GM12864 (cell line): ENCODE measurements around the gene RNF111.

Source experiments
- DNase-seq: peaks from one replicate; pipeline ENCODE4 v3.0.0-alpha.2; 2011; ENCODE audit warnings: low read depth
- H3K4me3 ChIP-seq: 2 replicates; pipeline ENCODE4 v1.5.1; 2011; ENCODE audit warnings: mild to moderate bottlenecking, low read depth, low read length, control low read depth
- CTCF ChIP-seq: IDR thresholded peaks from 2 replicates; pipeline ENCODE4 v1.5.1; 2011; ENCODE audit warnings: low read depth, mild to moderate bottlenecking, moderate library complexity, low read length, control low read depth, inconsistent platforms; ENCODE audit errors: missing control alignments

Gene RNF111

GRCh38 chr15:59104912-59105732 is 117.7 kb downstream of the RNF111 start, which contains the start of gene CCNB2:
TSS of gene CCNB2 (plus strand) at chr15:59105146. CDS start at chr15:59105269, 123 bp downstream.
- peak; percentile 94 for DNase-seq
- no peak for TF ChIP-seq CTCF
- peak within 1 kb of the TSS; percentile 93 for H3K4me3 ChIP-seq

- no peak for DNase-seq
- no peak for TF ChIP-seq CTCF
- peak overlapping the region; percentile 93 for H3K4me3 ChIP-seq
Observed at GRCh38 chr15:59105854-59106253, 118.4 kb downstream of the RNF111 start.

GRCh38 chr15:59111251-59111650 is 123.8 kb downstream of the RNF111 start:
- no peak overlapping the region for H3K4me3 ChIP-seq
- no peak for TF ChIP-seq CTCF
- no peak for DNase-seq

GRCh38 chr15:59115047-59115446 is 127.6 kb downstream of the RNF111 start:
- TF ChIP-seq CTCF, result no peak
- no peak for DNase-seq
- H3K4me3 ChIP-seq, result no peak overlapping the region

GRCh38 chr15:59116141-59116540 is 128.7 kb downstream of the RNF111 start:
- no peak for DNase-seq
- no peak overlapping the region for H3K4me3 ChIP-seq
- no peak for TF ChIP-seq CTCF

- H3K4me3 ChIP-seq, result no peak overlapping the region
- DNase-seq, result no peak
- no peak for TF ChIP-seq CTCF
Observed at GRCh38 chr15:59116771-59117170, 129.3 kb downstream of the RNF111 start.

- no peak for DNase-seq
- no peak for TF ChIP-seq CTCF
- H3K4me3 ChIP-seq, result no peak overlapping the region
Observed at GRCh38 chr15:59119625-59120024, 132.2 kb downstream of the RNF111 start.
